Prostate gland (tissue), 2 donors: ENCODE data around the gene COIL.

Experiments used
- CTCF ChIP-seq, 4 experiments: fragments of 200-600 bp in 2 of 4; fragments of 450-650 bp in 2 of 4; sonication (generic) in 2 of 4; IDR thresholded peaks; 1 replicate in 3 of 4; 2 replicates in 1 of 4; pipeline ENCODE4 v1.5.1; 2016 to 2019; ENCODE audit warnings: antibody characterized with exemption in 4 of 4, mild to moderate bottlenecking in 2 of 4, moderate library complexity in 2 of 4
- POLR2A ChIP-seq: fragments of 450-650 bp; IDR thresholded peaks from one replicate; pipeline ENCODE4 v1.6.1; 2016; ENCODE audit warnings: antibody characterized with exemption, mild to moderate bottlenecking
- POLR2AphosphoS5 ChIP-seq: sonication (generic); formaldehyde crosslinking; IDR thresholded peaks from one replicate; pipeline ENCODE4 v1.6.1; 2017; ENCODE audit warnings: antibody characterized with exemption

GRCh38 chr17:56913000-56913311 lies 47.9 kb downstream of the COIL start:
- TF ChIP-seq CTCF (IDR thresholded peaks at IDR 0.05) (no peak), POLR2A (no peak), POLR2AphosphoS5 (no peak)
